Measurements from ENCODE around the gene KLK7.

KLK7 gene

GRCh38 chr19:50928831-50929230 lies 54.9 kb downstream of the KLK7 start:
- DNase-seq, result no peak

All from NCI-H1092 treated with DMSO at 0.1 percent for 48 hours (cell line).